Dedifferentiated amniotic fluid mesenchymal stem cell (primary cell): ENCODE measurements around the gene LRMDA.
"Not testable (repeated sequence)": the region's sequence is repeated elsewhere in the genome, so short reads cannot be mapped to it uniquely, and the experiment has no call there.

Source experiments
- DNase-seq: peaks from one replicate; pipeline ENCODE4 v3.0.0-alpha.2; 2016; ENCODE audit errors: extremely low spot score

Gene LRMDA

GRCh38 chr10:75582102-75582501, 150.7 kb downstream of the LRMDA start:
- DNase-seq = no peak

- no peak for DNase-seq
Measured at GRCh38 chr10:75585294-75585693, 153.9 kb downstream of the LRMDA start.

- DNase-seq = no peak
Measured at GRCh38 chr10:75586814-75587213, 155.4 kb downstream of the LRMDA start.

GRCh38 chr10:75588031-75588430, 156.6 kb downstream of the LRMDA start:
- no peak for DNase-seq

- DNase-seq = no peak
Measured at GRCh38 chr10:75589895-75590654, 158.7 kb downstream of the LRMDA start.

GRCh38 chr10:75592151-75592787, 160.8 kb downstream of the LRMDA start:
- DNase-seq = no peak

GRCh38 chr10:75592791-75593643, 161.6 kb downstream of the LRMDA start:
- no peak for DNase-seq

- no peak for DNase-seq
Measured at GRCh38 chr10:75593692-75594556, 162.5 kb downstream of the LRMDA start.

- DNase-seq = no peak
Measured at GRCh38 chr10:75596930-75597620, 165.7 kb downstream of the LRMDA start.

- no peak for DNase-seq
Measured at GRCh38 chr10:75597773-75598440, 166.5 kb downstream of the LRMDA start.

- DNase-seq = no peak
Measured at GRCh38 chr10:75598998-75599397, 167.6 kb downstream of the LRMDA start.

- no peak for DNase-seq
Measured at GRCh38 chr10:75599875-75600648, 168.6 kb downstream of the LRMDA start.

- no peak for DNase-seq
Measured at GRCh38 chr10:75600833-75601232, 169.4 kb downstream of the LRMDA start.

- DNase-seq = no peak
Measured at GRCh38 chr10:75602341-75602740, 170.9 kb downstream of the LRMDA start.

- DNase-seq = no peak
Measured at GRCh38 chr10:75605096-75605495, 173.7 kb downstream of the LRMDA start.

GRCh38 chr10:75605795-75606194, 174.4 kb downstream of the LRMDA start:
- DNase-seq = not testable (repeated sequence)

GRCh38 chr10:75606203-75606779, 174.9 kb downstream of the LRMDA start:
- no peak for DNase-seq

GRCh38 chr10:75607576-75607975, 176.2 kb downstream of the LRMDA start:
- no peak for DNase-seq

GRCh38 chr10:75610183-75610582, 178.8 kb downstream of the LRMDA start:
- DNase-seq = no peak
